GM12873 (cell line): ENCODE results near the gene MAMLD1.

Experiments used
- CTCF ChIP-seq: IDR thresholded peaks from 2 replicates; pipeline ENCODE4 v1.5.1; 2012; ENCODE audit warnings: low read depth, mild to moderate bottlenecking, moderate library complexity, low read length, control low read depth; ENCODE audit not compliant: insufficient read depth; ENCODE audit errors: missing control alignments

Gene MAMLD1

GRCh38 chrX:150522494-150522893 lies 159.4 kb downstream of the MAMLD1 start:
- TF ChIP-seq CTCF = no peak

GRCh38 chrX:150525061-150525919 lies 162.2 kb downstream of the MAMLD1 start:
- no peak for TF ChIP-seq CTCF

- TF ChIP-seq CTCF = no peak
These were observed 163.6 kb downstream of the MAMLD1 start for GRCh38 chrX:150526692-150527091.

DNA sequence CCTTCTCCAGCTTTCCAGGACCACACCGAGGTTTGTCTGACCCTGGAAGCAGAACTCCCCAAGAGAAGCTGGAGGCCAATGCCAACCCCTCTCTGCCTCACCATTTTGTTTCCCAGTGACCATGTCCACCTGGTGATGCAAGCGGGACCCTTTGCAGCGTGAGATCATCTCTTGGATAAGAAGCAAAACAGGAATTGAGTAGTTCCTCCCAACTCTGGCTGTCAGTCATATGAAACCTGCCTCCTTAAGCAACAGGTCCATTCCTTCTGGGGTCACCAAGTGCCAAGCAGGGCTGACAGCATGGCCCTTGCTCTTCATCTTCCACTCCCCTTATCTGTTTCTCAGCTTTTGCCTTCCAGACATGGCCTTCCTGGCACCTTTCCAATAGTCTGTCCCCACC lies 164.0 kb downstream of the MAMLD1 start:
- TF ChIP-seq CTCF = no peak

DNA sequence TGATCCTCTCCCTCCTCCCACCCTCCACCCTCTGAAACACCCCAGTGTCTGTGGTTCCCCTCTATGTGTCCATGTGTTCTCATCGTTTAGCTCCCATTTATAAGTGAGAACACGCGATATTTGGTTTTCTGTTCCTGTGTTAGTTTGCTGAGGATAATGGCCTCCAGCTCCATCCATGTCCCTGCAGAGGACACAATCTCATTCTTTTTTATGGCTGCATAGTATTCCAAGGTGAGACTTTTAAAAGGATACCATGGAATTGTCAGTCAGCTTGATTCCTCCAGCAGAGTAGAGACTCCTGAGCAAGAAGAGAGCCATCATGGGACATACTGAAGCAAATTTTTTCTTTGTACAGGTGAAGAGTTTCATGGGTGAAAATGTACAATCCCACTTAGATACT lies 166.5 kb downstream of the MAMLD1 start:
- TF ChIP-seq CTCF = no peak

DNA sequence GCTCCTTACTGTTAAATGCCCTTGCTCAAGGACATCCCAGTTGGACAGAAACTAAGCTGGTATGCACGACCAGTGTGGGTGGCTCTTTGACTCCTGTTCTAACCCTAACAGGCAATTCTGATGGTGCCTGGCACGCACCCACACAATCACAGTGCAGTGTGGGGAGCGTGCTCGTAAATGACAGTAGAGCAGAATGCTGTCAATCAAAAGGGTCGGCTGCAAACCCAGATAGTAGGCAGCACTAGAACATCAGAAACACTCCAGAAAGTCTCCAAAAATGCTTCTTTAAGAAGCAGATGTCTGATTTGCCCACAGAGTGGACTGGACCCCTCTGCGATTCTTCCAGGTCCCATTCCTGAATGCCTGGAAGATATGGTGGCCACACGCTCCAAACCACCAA lies 167.7 kb downstream of the MAMLD1 start:
- TF ChIP-seq CTCF = no peak

- no peak for TF ChIP-seq CTCF
These were observed 168.3 kb downstream of the MAMLD1 start for GRCh38 chrX:150531467-150531866.
